HepG2 (cell line): ENCODE data around the gene TTK. TPM values are rescaled to one million over a fixed set of nuclear protein-coding genes. Genes with fewer than 3 reads are reported as not detected.

Experiments used
- ASH2L ChIP-seq: fragments of 300-600, 200-600 bp; sonication (generic); IDR thresholded peaks from 2 replicates; pipeline ENCODE4 v1.7.0; 2017; ENCODE audit warnings: low read depth, mild to moderate bottlenecking, moderate library complexity, mixed read lengths, low read length; ENCODE audit not compliant: insufficient read length
- BCL3 ChIP-seq: sonication (generic); formaldehyde crosslinking; IDR thresholded peaks from 2 replicates; pipeline ENCODE4 v1.5.1; 2020; ENCODE audit warnings: mild to moderate bottlenecking, missing genetic modification reagents, moderate library complexity
- E2F2 ChIP-seq: sonication (generic); formaldehyde crosslinking; IDR thresholded peaks from 2 replicates; pipeline ENCODE4 v1.4.0; 2020; ENCODE audit warnings: missing genetic modification reagents, borderline replicate concordance
- ETV5 ChIP-seq: IDR thresholded peaks from 2 replicates; pipeline ENCODE4 v1.6.1; 2018; ENCODE audit warnings: missing biosample characterization, missing genetic modification reagents, inconsistent platforms, borderline replicate concordance
- FOSL1 ChIP-seq: sonication (generic); formaldehyde crosslinking; IDR thresholded peaks from 2 replicates; pipeline ENCODE4 v1.9.0; 2021; ENCODE audit warnings: missing genetic modification reagents, borderline replicate concordance
- GATAD2A ChIP-seq: IDR thresholded peaks from 2 replicates; pipeline ENCODE4 v1.6.1; 2016
- ONECUT2 ChIP-seq: sonication (generic); formaldehyde crosslinking; IDR thresholded peaks from 2 replicates; pipeline ENCODE4 v1.4.0; 2020; ENCODE audit warnings: missing genetic modification reagents
- PHF21A ChIP-seq: sonication (generic); formaldehyde crosslinking; IDR thresholded peaks from 2 replicates; pipeline ENCODE4 v1.5.0; 2020; ENCODE audit warnings: mild to moderate bottlenecking, missing genetic modification reagents
- TBX3 ChIP-seq: fragments of 450-650 bp; IDR thresholded peaks from 2 replicates; pipeline ENCODE4 v1.6.1; 2017; ENCODE audit warnings: antibody characterized with exemption, mild to moderate bottlenecking, inconsistent platforms, borderline replicate concordance
- TFE3 ChIP-seq: IDR thresholded peaks from 2 replicates; pipeline ENCODE4 v1.6.1; 2016
- XRCC5 ChIP-seq: fragments of 200-400 bp; formaldehyde crosslinking; optimal IDR thresholded peaks from 2 replicates; pipeline ENCODE3; 2017; ENCODE audit warnings: mild to moderate bottlenecking, low read length
- ZNF318 ChIP-seq: sonication (generic); formaldehyde crosslinking; IDR thresholded peaks from 2 replicates; pipeline ENCODE4 v1.4.0; 2020; ENCODE audit warnings: mild to moderate bottlenecking, missing genetic modification reagents
- ZNF800 ChIP-seq: sonication (generic); formaldehyde crosslinking; IDR thresholded peaks from 2 replicates; pipeline ENCODE4 v1.4.0; 2020; ENCODE audit warnings: missing genetic modification reagents
- polyA plus RNA-seq, 8 experiments: library from polyadenylated mRNA; depleted of rRNA in 3 of 8; stranded (reverse) in 7 of 8; unstranded in 1 of 8; fragments of >200 nt; fragmentation: Illumina TruSeq in 4 of 8; extraction: Trizol in 4 of 8; gene quantifications; 2 replicates each; pipeline versions ENCODE4 v1.2.1 to v1.2.3, GENCODE V29; 2011 to 2016; ENCODE audit warnings: low read depth in 4 of 8, missing spikeins in 1 of 8, mixed read lengths in 1 of 8; ENCODE audit not compliant: insufficient read depth in 1 of 8
- total RNA-seq, 5 experiments: library from RNA; depleted of rRNA; stranded (reverse); fragments of >200 nt; fragmentation: Illumina TruSeq; extraction: Trizol; gene quantifications; 2 replicates each; pipeline ENCODE4 v1.2.3, GENCODE V29; 2016; ENCODE audit warnings: low read depth in 1 of 5

TTK gene
- total and polyA plus RNA-seq, 2 of the 13 experiments (the other 11 are each of a cell fraction or from before 2014, with no cell fraction given) = 8.6 to 33.2 TPM

GRCh38 chr6:80004173-80005072 is at the start of gene TTK (continued):
- TF ChIP-seq ZNF318 (CRISPR knock-in tag) (no peak), FOSL1 (CRISPR knock-in tag) (no peak), BCL3 (CRISPR knock-in tag) (no peak), ONECUT2 (CRISPR knock-in tag) (no peak), XRCC5 (peak; percentile 18), ZNF800 (CRISPR knock-in tag) (0 out of 2 replicates have a peak, but pooled peaks have one; percentile 26), ETV5 (peak; percentile 84; the same call in 1 of the 2 replicates), GATAD2A (CRISPR knock-in tag) (no peak), ASH2L (peak; percentile 56), TBX3 (no peak), TFE3 (no peak), PHF21A (CRISPR knock-in tag) (no peak), E2F2 (CRISPR knock-in tag) (no peak)
